Activated naive CD4-positive, alpha-beta T cell treated with anti-CD3 and anti-CD28 coated beads, Interleukin-2, amount 50 U/mL, for 24 hours (primary cell): ENCODE results near the gene IGSF21.

Experiments
- H3K27ac Mint-ChIP-seq: one replicate; pipeline ENCODE4 v1.8.0; 2021; ENCODE audit warnings: mild to moderate bottlenecking, mixed read lengths
- H3K27me3 Mint-ChIP-seq: one replicate; pipeline ENCODE4 v1.8.0; 2021; ENCODE audit warnings: mixed read lengths
- H3K36me3 Mint-ChIP-seq: one replicate; pipeline ENCODE4 v1.8.0; 2021; ENCODE audit warnings: mixed read lengths
- H3K4me1 Mint-ChIP-seq: one replicate; pipeline ENCODE4 v1.8.0; 2021; ENCODE audit warnings: mixed read lengths
- H3K4me3 Mint-ChIP-seq: one replicate; pipeline ENCODE4 v1.8.0; 2021; ENCODE audit warnings: mild to moderate bottlenecking, mixed read lengths
- H3K9me3 Mint-ChIP-seq: one replicate; pipeline ENCODE4 v1.8.0; 2021; ENCODE audit warnings: mixed read lengths

The IGSF21 gene

GRCh38 chr1:18384059-18384458, 276.5 kb downstream of the IGSF21 start:
- Mint-ChIP-seq H3K27ac (no peak overlapping the region), H3K27me3 (peaks cover 28% of the 10 kb centered on the region), H3K4me3 (no peak overlapping the region)

GRCh38 chr1:18384471-18384870, 276.9 kb downstream of the IGSF21 start:
- peaks cover 8% of the 10 kb centered on the region for H3K9me3 Mint-ChIP-seq
- H3K36me3 Mint-ChIP-seq: no peaks in the 10 kb centered on the region
- H3K4me1 Mint-ChIP-seq: no peaks in the 10 kb centered on the region
- peaks cover 28% of the 10 kb centered on the region for H3K27me3 Mint-ChIP-seq
- H3K27ac Mint-ChIP-seq: no peak overlapping the region
- no peak overlapping the region for H3K4me3 Mint-ChIP-seq

More at GRCh38 chr1:18384059-18384458, 276.5 kb downstream of the IGSF21 start:
- H3K4me1 Mint-ChIP-seq: no peaks in the 10 kb centered on the region
- H3K36me3 Mint-ChIP-seq: no peaks in the 10 kb centered on the region
- peaks cover 8% of the 10 kb centered on the region for H3K9me3 Mint-ChIP-seq

GRCh38 chr1:18385239-18385790, 277.7 kb downstream of the IGSF21 start:
- Mint-ChIP-seq H3K4me1 (no peaks in the 10 kb centered on the region), H3K36me3 (no peaks in the 10 kb centered on the region), H3K27ac (no peak overlapping the region), H3K9me3 (peaks cover 8% of the 10 kb centered on the region), H3K4me3 (no peak overlapping the region), H3K27me3 (peaks cover 28% of the 10 kb centered on the region)

GRCh38 chr1:18386591-18386990, 279.0 kb downstream of the IGSF21 start:
- H3K27ac Mint-ChIP-seq: no peak overlapping the region
- H3K36me3 Mint-ChIP-seq: no peaks in the 10 kb centered on the region
- peaks cover 3% of the 10 kb centered on the region for H3K9me3 Mint-ChIP-seq
- H3K4me1 Mint-ChIP-seq: no peaks in the 10 kb centered on the region
- H3K4me3 Mint-ChIP-seq: no peak overlapping the region
- peaks cover 25% of the 10 kb centered on the region for H3K27me3 Mint-ChIP-seq

GRCh38 chr1:18387307-18387706, 279.7 kb downstream of the IGSF21 start:
- Mint-ChIP-seq H3K4me3 (no peak overlapping the region), H3K27me3 (peaks cover 20% of the 10 kb centered on the region), H3K9me3 (no peaks in the 10 kb centered on the region), H3K27ac (no peak overlapping the region), H3K36me3 (no peaks in the 10 kb centered on the region), H3K4me1 (no peaks in the 10 kb centered on the region)

- Mint-ChIP-seq H3K4me3 (no peak overlapping the region), H3K27ac (no peak overlapping the region), H3K9me3 (no peaks in the 10 kb centered on the region), H3K27me3 (peaks cover 12% of the 10 kb centered on the region), H3K36me3 (no peaks in the 10 kb centered on the region), H3K4me1 (no peaks in the 10 kb centered on the region)
Observed at GRCh38 chr1:18390953-18391352, 283.4 kb downstream of the IGSF21 start.

GRCh38 chr1:18394563-18395156, 287.1 kb downstream of the IGSF21 start:
- Mint-ChIP-seq H3K36me3 (no peaks in the 10 kb centered on the region), H3K27ac (no peak overlapping the region), H3K4me1 (no peaks in the 10 kb centered on the region), H3K4me3 (no peak overlapping the region), H3K27me3 (peaks cover 12% of the 10 kb centered on the region), H3K9me3 (no peaks in the 10 kb centered on the region)

- Mint-ChIP-seq H3K4me1 (no peaks in the 10 kb centered on the region), H3K27ac (no peak overlapping the region), H3K9me3 (no peaks in the 10 kb centered on the region), H3K27me3 (peaks cover 12% of the 10 kb centered on the region), H3K4me3 (no peak overlapping the region), H3K36me3 (no peaks in the 10 kb centered on the region)
Observed at GRCh38 chr1:18396247-18396980, 288.8 kb downstream of the IGSF21 start.

GRCh38 chr1:18397641-18398040, 290.0 kb downstream of the IGSF21 start:
- H3K9me3 Mint-ChIP-seq: no peaks in the 10 kb centered on the region
- H3K27ac Mint-ChIP-seq: no peak overlapping the region
- H3K36me3 Mint-ChIP-seq: no peaks in the 10 kb centered on the region
- H3K4me1 Mint-ChIP-seq: no peaks in the 10 kb centered on the region
- no peak overlapping the region for H3K4me3 Mint-ChIP-seq
- peaks cover 12% of the 10 kb centered on the region for H3K27me3 Mint-ChIP-seq

- H3K36me3 Mint-ChIP-seq: no peaks in the 10 kb centered on the region
- no peak overlapping the region for H3K27ac Mint-ChIP-seq
- H3K9me3 Mint-ChIP-seq: no peaks in the 10 kb centered on the region
- peaks cover 13% of the 10 kb centered on the region for H3K27me3 Mint-ChIP-seq
- H3K4me3 Mint-ChIP-seq: no peak overlapping the region
- H3K4me1 Mint-ChIP-seq: no peaks in the 10 kb centered on the region
Observed at GRCh38 chr1:18398791-18399530, 291.4 kb downstream of the IGSF21 start.

- peaks cover 10% of the 10 kb centered on the region for H3K27me3 Mint-ChIP-seq
- no peaks in the 10 kb centered on the region for H3K9me3 Mint-ChIP-seq
- no peak overlapping the region for H3K27ac Mint-ChIP-seq
- H3K36me3 Mint-ChIP-seq: no peaks in the 10 kb centered on the region
- no peaks in the 10 kb centered on the region for H3K4me1 Mint-ChIP-seq
- H3K4me3 Mint-ChIP-seq: no peak overlapping the region
Observed at GRCh38 chr1:18400347-18401102, 292.9 kb downstream of the IGSF21 start.

- Mint-ChIP-seq H3K4me1 (no peaks in the 10 kb centered on the region), H3K36me3 (no peaks in the 10 kb centered on the region), H3K27me3 (peaks cover 11% of the 10 kb centered on the region), H3K4me3 (no peak overlapping the region), H3K9me3 (no peaks in the 10 kb centered on the region), H3K27ac (no peak overlapping the region)
Observed at GRCh38 chr1:18401921-18402320, 294.3 kb downstream of the IGSF21 start.

GRCh38 chr1:18404460-18404859, 296.9 kb downstream of the IGSF21 start:
- Mint-ChIP-seq H3K9me3 (no peaks in the 10 kb centered on the region), H3K4me1 (no peaks in the 10 kb centered on the region), H3K4me3 (no peak overlapping the region), H3K36me3 (no peaks in the 10 kb centered on the region), H3K27me3 (peaks cover 6% of the 10 kb centered on the region), H3K27ac (no peak overlapping the region)

GRCh38 chr1:18407166-18408045, 299.8 kb downstream of the IGSF21 start:
- H3K4me3 Mint-ChIP-seq: no peak overlapping the region
- H3K27ac Mint-ChIP-seq: no peak overlapping the region
- H3K36me3 Mint-ChIP-seq: no peaks in the 10 kb centered on the region
- no peaks in the 10 kb centered on the region for H3K4me1 Mint-ChIP-seq
- H3K27me3 Mint-ChIP-seq: peaks cover 6% of the 10 kb centered on the region
- H3K9me3 Mint-ChIP-seq: no peaks in the 10 kb centered on the region
